Natural killer cell treated with Interleukin-12 subunit alpha and Interleukin-12 subunit beta and Interleukin-15 and Interleukin-18, amount 100 ng/mL, for 72 hours (primary cell): ENCODE results near the gene SLC22A23. TPM values are rescaled to one million over a fixed set of nuclear protein-coding genes. Genes with fewer than 3 reads are reported as not detected.
A peak's percentile ranks its signal among the peaks of the same experiment; 100 is the strongest.

Experiments
- ATAC-seq, 2 donors: fragments of 150-1000 bp; cut with Tn5 transposase in 1 of 2; sonication (Bioruptor Pico), chemical (Tn5 transposase) in 1 of 2; 2 replicates each; pipeline ENCODE4 v1.10.0; 2021
- DNase-seq: peaks from one replicate; pipeline ENCODE4 v3.0.0; 2022; ENCODE audit warnings: low spot score
- H3K27ac Mint-ChIP-seq, 2 donors: 1 replicate in 1 of 2; 2 replicates in 1 of 2; pipeline ENCODE4 v1.8.0; 2022; ENCODE audit warnings: mixed read lengths in 2 of 2, mild to moderate bottlenecking in 1 of 2, moderate library complexity in 1 of 2
- H3K27me3 Mint-ChIP-seq, 2 donors: 1 replicate in 1 of 2; 2 replicates in 1 of 2; pipeline ENCODE4 v1.8.0; 2022; ENCODE audit warnings: mixed read lengths in 2 of 2
- H3K36me3 Mint-ChIP-seq: one replicate; pipeline ENCODE4 v1.8.0; 2022; ENCODE audit warnings: mixed read lengths
- H3K4me1 Mint-ChIP-seq, 2 donors: 1 replicate in 1 of 2; 2 replicates in 1 of 2; pipeline ENCODE4 v1.8.0; 2022; ENCODE audit warnings: low read depth in 2 of 2, mixed read lengths in 2 of 2, mild to moderate bottlenecking in 1 of 2
- H3K4me3 Mint-ChIP-seq: one replicate; pipeline ENCODE4 v1.8.0; 2022; ENCODE audit warnings: mixed read lengths
- H3K9me3 Mint-ChIP-seq: 2 replicates; pipeline ENCODE4 v1.8.0; 2022; ENCODE audit warnings: mixed read lengths
- total RNA-seq, 2 donors: library from RNA; stranded (reverse); gene quantifications; one replicate each; pipeline ENCODE4 v1.2.3, GENCODE V29; 2022

SLC22A23 gene
- total RNA-seq, 2 donors from 2014 or later, result 0.11 to 0.14 TPM

GRCh38 chr6:3324262-3324942, 132.4 kb downstream of the SLC22A23 start:
- ATAC-seq, result peak; percentile 78 to 81
- no peaks in the 10 kb centered on the region for H3K9me3 Mint-ChIP-seq

GRCh38 chr6:3323696-3324261, 133.1 kb downstream of the SLC22A23 start:
- no peak for ATAC-seq
- Mint-ChIP-seq H3K27me3 (peaks cover 14 to 28% of the 10 kb centered on the region in 2 donors), H3K27ac (peak overlapping the region in 1 of 2 donors; percentile 49), H3K9me3 (no peaks in the 10 kb centered on the region), H3K4me1 (peaks cover 13% of the 10 kb centered on the region in 2 donors), H3K36me3 (no peaks in the 10 kb centered on the region), H3K4me3 (no peak overlapping the region)
- no peak for DNase-seq

More at GRCh38 chr6:3324262-3324942, 132.4 kb downstream of the SLC22A23 start:
- no peak overlapping the region for H3K4me3 Mint-ChIP-seq
- H3K27me3 Mint-ChIP-seq, result peaks cover 9 to 21% of the 10 kb centered on the region in 2 donors
- no peak for DNase-seq
- peak overlapping the region in 1 of 2 donors; percentile 49 for H3K27ac Mint-ChIP-seq
- peaks cover 7 to 8% of the 10 kb centered on the region in 2 donors for H3K4me1 Mint-ChIP-seq
- no peaks in the 10 kb centered on the region for H3K36me3 Mint-ChIP-seq

- ATAC-seq, result no peak
- no peak for DNase-seq
- no peaks in the 10 kb centered on the region for H3K36me3 Mint-ChIP-seq
These were observed 133.7 kb downstream of the SLC22A23 start for GRCh38 chr6:3323148-3323547.

GRCh38 chr6:3322366-3322890, 134.4 kb downstream of the SLC22A23 start:
- no peak for DNase-seq
- Mint-ChIP-seq H3K36me3 (no peaks in the 10 kb centered on the region), H3K27ac (no peak overlapping the region), H3K9me3 (no peaks in the 10 kb centered on the region), H3K4me3 (no peak overlapping the region), H3K4me1 (peaks cover 25% of the 10 kb centered on the region in 2 donors), H3K27me3 (peaks cover 23 to 41% of the 10 kb centered on the region in 2 donors)
- ATAC-seq, result no peak

More at GRCh38 chr6:3323148-3323547, 133.7 kb downstream of the SLC22A23 start:
- H3K27me3 Mint-ChIP-seq, result peaks cover 19 to 34% of the 10 kb centered on the region in 2 donors
- H3K27ac Mint-ChIP-seq, result no peak overlapping the region
- no peak overlapping the region for H3K4me3 Mint-ChIP-seq
- H3K4me1 Mint-ChIP-seq, result peaks cover 19% of the 10 kb centered on the region in 2 donors
- H3K9me3 Mint-ChIP-seq, result no peaks in the 10 kb centered on the region

- Mint-ChIP-seq H3K4me1 (peaks cover 25% of the 10 kb centered on the region in 2 donors), H3K27ac (peak overlapping the region in 1 of 2 donors; percentile 45), H3K27me3 (peaks cover 29 to 47% of the 10 kb centered on the region in 2 donors), H3K9me3 (no peaks in the 10 kb centered on the region), H3K4me3 (no peak overlapping the region), H3K36me3 (no peaks in the 10 kb centered on the region)
- DNase-seq (no peak), ATAC-seq (no peak)
These were observed 135.0 kb downstream of the SLC22A23 start for GRCh38 chr6:3321875-3322274.

GRCh38 chr6:3321042-3321441, 135.8 kb downstream of the SLC22A23 start:
- no peak for DNase-seq
- Mint-ChIP-seq H3K27ac (no peak overlapping the region), H3K9me3 (no peaks in the 10 kb centered on the region), H3K27me3 (peaks cover 31 to 45% of the 10 kb centered on the region in 2 donors), H3K36me3 (no peaks in the 10 kb centered on the region), H3K4me3 (no peak overlapping the region), H3K4me1 (peaks cover 25% of the 10 kb centered on the region in 2 donors)
- no peak for ATAC-seq

- H3K4me3 Mint-ChIP-seq, result no peak overlapping the region
- peaks cover 25% of the 10 kb centered on the region in 2 donors for H3K4me1 Mint-ChIP-seq
- no peaks in the 10 kb centered on the region for H3K36me3 Mint-ChIP-seq
- no peak for DNase-seq
- no peak for ATAC-seq
- H3K27ac Mint-ChIP-seq, result no peak overlapping the region
- H3K27me3 Mint-ChIP-seq, result peaks cover 31 to 42% of the 10 kb centered on the region in 2 donors
- H3K9me3 Mint-ChIP-seq, result no peaks in the 10 kb centered on the region
These were observed 136.5 kb downstream of the SLC22A23 start for GRCh38 chr6:3320238-3320811.

- ATAC-seq (no peak), DNase-seq (no peak)
- no peaks in the 10 kb centered on the region for H3K9me3 Mint-ChIP-seq
- H3K4me1 Mint-ChIP-seq, result peaks cover 24% of the 10 kb centered on the region in 2 donors
- no peak overlapping the region for H3K27ac Mint-ChIP-seq
- no peaks in the 10 kb centered on the region for H3K36me3 Mint-ChIP-seq
- H3K27me3 Mint-ChIP-seq, result peaks cover 33 to 36% of the 10 kb centered on the region in 2 donors
- no peak overlapping the region for H3K4me3 Mint-ChIP-seq
These were observed 137.1 kb downstream of the SLC22A23 start for GRCh38 chr6:3319610-3320200.

- Mint-ChIP-seq H3K27ac (peak overlapping the region in 1 of 2 donors; percentile 38), H3K4me3 (no peak overlapping the region), H3K27me3 (peaks cover 29 to 34% of the 10 kb centered on the region in 2 donors), H3K9me3 (no peaks in the 10 kb centered on the region), H3K36me3 (no peaks in the 10 kb centered on the region), H3K4me1 (peaks cover 18% of the 10 kb centered on the region in 2 donors)
- ATAC-seq, result no peak
- no peak for DNase-seq
These were observed 137.9 kb downstream of the SLC22A23 start for GRCh38 chr6:3318821-3319540.

- ATAC-seq (peak; percentile 68 to 72), DNase-seq (no peak)
- Mint-ChIP-seq H3K27me3 (peaks cover 29 to 37% of the 10 kb centered on the region in 2 donors), H3K36me3 (no peaks in the 10 kb centered on the region), H3K4me3 (no peak overlapping the region), H3K9me3 (no peaks in the 10 kb centered on the region), H3K27ac (no peak overlapping the region), H3K4me1 (peaks cover 18% of the 10 kb centered on the region in 2 donors)
These were observed 138.6 kb downstream of the SLC22A23 start for GRCh38 chr6:3318226-3318625.

GRCh38 chr6:3317741-3318211, 139.1 kb downstream of the SLC22A23 start:
- no peak for ATAC-seq
- no peak for DNase-seq
- Mint-ChIP-seq H3K4me3 (no peak overlapping the region), H3K9me3 (no peaks in the 10 kb centered on the region), H3K27ac (no peak overlapping the region), H3K27me3 (peaks cover 29 to 41% of the 10 kb centered on the region in 2 donors), H3K36me3 (no peaks in the 10 kb centered on the region), H3K4me1 (peaks cover 18% of the 10 kb centered on the region in 2 donors)

- no peak overlapping the region for H3K27ac Mint-ChIP-seq
- H3K4me1 Mint-ChIP-seq, result peaks cover 18% of the 10 kb centered on the region in 2 donors
- DNase-seq (no peak), ATAC-seq (no peak)
- no peaks in the 10 kb centered on the region for H3K9me3 Mint-ChIP-seq
- no peak overlapping the region for H3K4me3 Mint-ChIP-seq
- H3K27me3 Mint-ChIP-seq, result peaks cover 29 to 41% of the 10 kb centered on the region in 2 donors
- H3K36me3 Mint-ChIP-seq, result no peaks in the 10 kb centered on the region
These were observed 140.0 kb downstream of the SLC22A23 start for GRCh38 chr6:3316818-3317217.

GRCh38 chr6:3316331-3316730, 140.5 kb downstream of the SLC22A23 start:
- DNase-seq, result no peak
- no peak for ATAC-seq
- Mint-ChIP-seq H3K4me3 (no peak overlapping the region), H3K27ac (no peak overlapping the region), H3K4me1 (peaks cover 18% of the 10 kb centered on the region in 2 donors), H3K27me3 (peaks cover 29 to 41% of the 10 kb centered on the region in 2 donors), H3K9me3 (no peaks in the 10 kb centered on the region), H3K36me3 (no peaks in the 10 kb centered on the region)
